IMR-90 (cell line): Measurements from ENCODE around the gene CHMP4A.

ENCODE experiments used
- MAFK ChIP-seq: IDR thresholded peaks from 2 replicates; pipeline ENCODE4 v1.6.1; 2012; ENCODE audit warnings: low read depth, low read length, improper control_type of control experiment
- MXI1 ChIP-seq: IDR thresholded peaks from 2 replicates; pipeline ENCODE4 v1.6.1; 2012; ENCODE audit warnings: low read depth, mild to moderate bottlenecking, low read length, moderate library complexity, borderline replicate concordance
- POLR2A ChIP-seq: IDR thresholded peaks from 2 replicates; pipeline ENCODE4 v1.6.1; 2012; ENCODE audit warnings: mild to moderate bottlenecking, low read depth, low read length
- RAD21 ChIP-seq: IDR thresholded peaks from 2 replicates; pipeline ENCODE4 v1.6.1; 2012; ENCODE audit warnings: low read length, improper control_type of control experiment
- SMC3 ChIP-seq: fragments of 150-350 bp; IDR thresholded peaks from 2 replicates; pipeline ENCODE4 v1.6.1; 2016; ENCODE audit warnings: low read depth, mild to moderate bottlenecking, antibody characterized with exemption, low read length, moderate library complexity
- TF ChIP-seq, protein P1 (sequence below): conservative IDR thresholded peaks from 2 replicates; pipeline ENCODE4 v1.5.1; 2012; ENCODE audit warnings: mild to moderate bottlenecking, low read depth, low read length, improper control_type of control experiment
- TF ChIP-seq, protein P2 (sequence below): fragments of 150-350 bp; IDR thresholded peaks from 2 replicates; pipeline ENCODE4 v1.6.1; 2017; ENCODE audit warnings: mild to moderate bottlenecking, antibody characterized with exemption, low read length, low read depth

DNA sequence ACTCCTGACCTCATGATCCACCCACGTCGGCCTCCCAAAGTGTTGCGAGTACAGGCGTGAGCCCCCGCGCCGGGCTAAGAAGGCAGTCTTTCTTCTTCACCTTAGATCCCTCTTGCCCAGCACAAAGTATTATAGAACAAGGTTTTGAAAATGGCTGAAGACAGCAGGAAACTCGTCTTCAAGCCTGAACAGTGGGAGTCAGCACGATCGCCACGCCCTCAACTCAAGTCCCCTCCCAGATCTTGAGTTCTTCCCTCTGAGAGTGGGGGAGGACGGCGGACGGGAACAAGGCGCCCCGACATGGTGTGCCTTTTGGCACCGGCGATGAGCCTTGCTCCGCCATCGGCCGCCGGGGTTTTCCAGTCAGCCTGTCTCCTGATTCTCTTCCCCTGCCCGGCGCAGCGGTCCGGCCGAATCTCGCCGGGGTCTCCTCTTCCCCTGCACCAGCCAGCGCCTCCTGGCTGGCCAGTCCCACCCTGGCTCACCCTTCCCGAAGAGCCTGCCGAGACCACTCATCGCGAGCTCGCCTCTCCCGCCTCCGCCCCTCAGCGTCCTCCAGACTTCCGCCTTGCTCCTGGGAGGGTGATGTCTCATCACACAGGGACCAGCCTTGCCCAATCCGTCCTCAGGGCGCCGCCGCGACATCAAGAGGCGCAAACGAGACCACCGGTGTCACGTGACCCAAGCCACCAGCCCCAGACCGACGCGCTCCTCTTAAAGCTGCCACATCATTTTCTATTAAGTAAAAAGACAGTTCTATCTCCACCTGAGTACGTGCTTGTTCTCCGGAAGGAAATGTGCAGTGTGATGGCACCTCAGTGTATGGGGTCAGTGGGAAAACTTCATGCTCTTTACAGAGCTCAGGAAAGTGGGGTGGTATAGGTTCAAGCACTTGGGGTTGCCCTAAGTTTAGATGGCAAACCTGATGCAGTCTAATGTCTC, at the start of gene CHMP4A:
- TF ChIP-seq, protein P1, sequence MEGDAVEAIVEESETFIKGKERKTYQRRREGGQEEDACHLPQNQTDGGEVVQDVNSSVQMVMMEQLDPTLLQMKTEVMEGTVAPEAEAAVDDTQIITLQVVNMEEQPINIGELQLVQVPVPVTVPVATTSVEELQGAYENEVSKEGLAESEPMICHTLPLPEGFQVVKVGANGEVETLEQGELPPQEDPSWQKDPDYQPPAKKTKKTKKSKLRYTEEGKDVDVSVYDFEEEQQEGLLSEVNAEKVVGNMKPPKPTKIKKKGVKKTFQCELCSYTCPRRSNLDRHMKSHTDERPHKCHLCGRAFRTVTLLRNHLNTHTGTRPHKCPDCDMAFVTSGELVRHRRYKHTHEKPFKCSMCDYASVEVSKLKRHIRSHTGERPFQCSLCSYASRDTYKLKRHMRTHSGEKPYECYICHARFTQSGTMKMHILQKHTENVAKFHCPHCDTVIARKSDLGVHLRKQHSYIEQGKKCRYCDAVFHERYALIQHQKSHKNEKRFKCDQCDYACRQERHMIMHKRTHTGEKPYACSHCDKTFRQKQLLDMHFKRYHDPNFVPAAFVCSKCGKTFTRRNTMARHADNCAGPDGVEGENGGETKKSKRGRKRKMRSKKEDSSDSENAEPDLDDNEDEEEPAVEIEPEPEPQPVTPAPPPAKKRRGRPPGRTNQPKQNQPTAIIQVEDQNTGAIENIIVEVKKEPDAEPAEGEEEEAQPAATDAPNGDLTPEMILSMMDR = peak; percentile 30
- peak; percentile 74; the same call in 1 of the 2 replicates for TF ChIP-seq MXI1
- TF ChIP-seq SMC3 = no peak
- TF ChIP-seq POLR2A = peak; percentile 96
- no peak for TF ChIP-seq RAD21
- TF ChIP-seq, protein P2, sequence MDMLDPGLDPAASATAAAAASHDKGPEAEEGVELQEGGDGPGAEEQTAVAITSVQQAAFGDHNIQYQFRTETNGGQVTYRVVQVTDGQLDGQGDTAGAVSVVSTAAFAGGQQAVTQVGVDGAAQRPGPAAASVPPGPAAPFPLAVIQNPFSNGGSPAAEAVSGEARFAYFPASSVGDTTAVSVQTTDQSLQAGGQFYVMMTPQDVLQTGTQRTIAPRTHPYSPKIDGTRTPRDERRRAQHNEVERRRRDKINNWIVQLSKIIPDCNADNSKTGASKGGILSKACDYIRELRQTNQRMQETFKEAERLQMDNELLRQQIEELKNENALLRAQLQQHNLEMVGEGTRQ = peak; percentile 98
- TF ChIP-seq MAFK = peak; percentile 33; the same call in 1 of the 2 replicates
